HepG2 (cell line): Measurements from ENCODE around the gene VDAC2. TPM values are rescaled to one million over a fixed set of nuclear protein-coding genes. Genes with fewer than 3 reads are reported as not detected.

Source experiments
- ARHGAP35 ChIP-seq: sonication (generic); formaldehyde crosslinking; IDR thresholded peaks from 2 replicates; pipeline ENCODE4 v1.9.0; 2022; ENCODE audit warnings: mild to moderate bottlenecking, inconsistent platforms, moderate library complexity, missing genetic modification reagents, borderline replicate concordance
- ARNT ChIP-seq: fragments of 450-650 bp; IDR thresholded peaks from 2 replicates; pipeline ENCODE4 v1.6.1; 2017
- ATAD3A ChIP-seq: sonication (generic); formaldehyde crosslinking; IDR thresholded peaks from 2 replicates; pipeline ENCODE4 v1.4.0; 2020; ENCODE audit warnings: missing genetic modification reagents
- CREM ChIP-seq, 2 experiments: sonication (generic) in 1 of 2; formaldehyde crosslinking in 1 of 2; IDR thresholded peaks; 2 replicates each; pipeline versions ENCODE4 v1.4.0 to v1.6.1; 2016 to 2020; ENCODE audit warnings: antibody characterized with exemption in 1 of 2, mild to moderate bottlenecking in 1 of 2, missing genetic modification reagents in 1 of 2
- MAF1 ChIP-seq: sonication (generic); formaldehyde crosslinking; IDR thresholded peaks from 2 replicates; pipeline ENCODE4 v1.5.0; 2020; ENCODE audit warnings: missing genetic modification reagents, borderline replicate concordance
- MAFG ChIP-seq: sonication (generic); formaldehyde crosslinking; IDR thresholded peaks from 2 replicates; pipeline ENCODE4 v1.5.1; 2020; ENCODE audit warnings: mild to moderate bottlenecking, missing genetic modification reagents
- MAFK ChIP-seq, 2 experiments: IDR thresholded peaks in 1 of 2; conservative IDR thresholded peaks in 1 of 2; 2 replicates each; pipeline ENCODE4 v1.6.1; 2011; ENCODE audit warnings: improper control_type of control experiment in 2 of 2, low read length in 2 of 2
- MEIS2 ChIP-seq: sonication (generic); formaldehyde crosslinking; IDR thresholded peaks from 2 replicates; pipeline ENCODE4 v1.9.0; 2021; ENCODE audit warnings: mild to moderate bottlenecking, missing genetic modification reagents
- NFKB2 ChIP-seq: sonication (generic); formaldehyde crosslinking; IDR thresholded peaks from 2 replicates; pipeline ENCODE4 v1.4.0; 2020; ENCODE audit warnings: missing genetic modification reagents, borderline replicate concordance
- NR3C1 ChIP-seq: sonication (generic); formaldehyde crosslinking; IDR thresholded peaks from 2 replicates; pipeline ENCODE4 v1.4.0; 2020; ENCODE audit warnings: missing genetic modification reagents
- NRL ChIP-seq: sonication (generic); formaldehyde crosslinking; IDR thresholded peaks from 2 replicates; pipeline ENCODE4 v1.5.0; 2020; ENCODE audit warnings: missing genetic modification reagents, mild to moderate bottlenecking, moderate library complexity, borderline replicate concordance
- PTBP1 ChIP-seq: fragments of 200-400 bp; formaldehyde crosslinking; IDR thresholded peaks from 2 replicates; pipeline ENCODE4 v1.6.1; 2018; ENCODE audit warnings: low read length, low read depth; ENCODE audit not compliant: poor library complexity, severe bottlenecking
- RBAK ChIP-seq: sonication (generic); formaldehyde crosslinking; IDR thresholded peaks from 2 replicates; pipeline ENCODE4 v1.5.1; 2020; ENCODE audit warnings: mild to moderate bottlenecking, missing genetic modification reagents
- RBFOX2 ChIP-seq: fragments of 200-400 bp; formaldehyde crosslinking; IDR thresholded peaks from 2 replicates; pipeline ENCODE4 v1.6.1; 2017; ENCODE audit warnings: low read depth, mild to moderate bottlenecking, low read length
- REL ChIP-seq: sonication (generic); formaldehyde crosslinking; conservative IDR thresholded peaks from 2 replicates; pipeline ENCODE4 v1.8.0; 2022; ENCODE audit warnings: mild to moderate bottlenecking, missing genetic modification reagents, moderate library complexity
- SIX1 ChIP-seq: sonication (generic); formaldehyde crosslinking; IDR thresholded peaks from 2 replicates; pipeline ENCODE4 v1.4.0; 2020; ENCODE audit warnings: missing genetic modification reagents, borderline replicate concordance
- ZNF143 ChIP-seq: sonication (generic); formaldehyde crosslinking; IDR thresholded peaks from 2 replicates; pipeline ENCODE4 v1.4.0; 2020; ENCODE audit warnings: missing genetic modification reagents
- ZNF180 ChIP-seq: sonication (generic); formaldehyde crosslinking; IDR thresholded peaks from 2 replicates; pipeline ENCODE4 v1.4.0; 2020; ENCODE audit warnings: low read depth, missing genetic modification reagents, borderline replicate concordance
- ZNF616 ChIP-seq: sonication (generic); formaldehyde crosslinking; IDR thresholded peaks from 2 replicates; pipeline ENCODE4 v1.5.0; 2020; ENCODE audit warnings: low read depth, mild to moderate bottlenecking, missing genetic modification reagents
- ZNF780A ChIP-seq: sonication (generic); formaldehyde crosslinking; IDR thresholded peaks from 2 replicates; pipeline ENCODE4 v1.8.0; 2022; ENCODE audit warnings: mild to moderate bottlenecking, missing genetic modification reagents, moderate library complexity
- ZNF891 ChIP-seq: sonication (generic); formaldehyde crosslinking; IDR thresholded peaks from 2 replicates; pipeline ENCODE4 v1.5.0; 2020; ENCODE audit warnings: mild to moderate bottlenecking, missing genetic modification reagents
- polyA plus RNA-seq, 8 experiments: library from polyadenylated mRNA; depleted of rRNA in 3 of 8; stranded (reverse) in 7 of 8; unstranded in 1 of 8; fragments of >200 nt; fragmentation: Illumina TruSeq in 4 of 8; extraction: Trizol in 4 of 8; gene quantifications; 2 replicates each; pipeline versions ENCODE4 v1.2.1 to v1.2.3, GENCODE V29; 2011 to 2016; ENCODE audit warnings: low read depth in 4 of 8, missing spikeins in 1 of 8, mixed read lengths in 1 of 8; ENCODE audit not compliant: insufficient read depth in 1 of 8
- total RNA-seq, 5 experiments: library from RNA; depleted of rRNA; stranded (reverse); fragments of >200 nt; fragmentation: Illumina TruSeq; extraction: Trizol; gene quantifications; 2 replicates each; pipeline ENCODE4 v1.2.3, GENCODE V29; 2016; ENCODE audit warnings: low read depth in 1 of 5
- TF ChIP-seq, protein P1 (sequence below): sonication (generic); formaldehyde crosslinking; IDR thresholded peaks from 2 replicates; pipeline ENCODE4 v1.4.0; 2020; ENCODE audit warnings: mild to moderate bottlenecking, missing genetic modification reagents
- TF ChIP-seq, protein P2 (sequence below): sonication (generic); formaldehyde crosslinking; IDR thresholded peaks from 2 replicates; pipeline ENCODE4 v1.5.0; 2020; ENCODE audit warnings: mild to moderate bottlenecking, missing genetic modification reagents, borderline replicate concordance
- TF ChIP-seq, protein P3 (sequence below): sonication (generic); formaldehyde crosslinking; IDR thresholded peaks from 2 replicates; pipeline ENCODE4 v1.8.0; 2022; ENCODE audit warnings: mild to moderate bottlenecking, missing genetic modification reagents, moderate library complexity
- TF ChIP-seq, protein P4 (sequence below): sonication (generic); formaldehyde crosslinking; IDR thresholded peaks from 2 replicates; pipeline ENCODE4 v1.5.0; 2020; ENCODE audit warnings: missing genetic modification reagents

Gene VDAC2
- total and polyA plus RNA-seq, 2 of the 13 experiments (the other 11 are each of a cell fraction or from before 2014, with no cell fraction given) = 67.9 to 222 TPM

DNA sequence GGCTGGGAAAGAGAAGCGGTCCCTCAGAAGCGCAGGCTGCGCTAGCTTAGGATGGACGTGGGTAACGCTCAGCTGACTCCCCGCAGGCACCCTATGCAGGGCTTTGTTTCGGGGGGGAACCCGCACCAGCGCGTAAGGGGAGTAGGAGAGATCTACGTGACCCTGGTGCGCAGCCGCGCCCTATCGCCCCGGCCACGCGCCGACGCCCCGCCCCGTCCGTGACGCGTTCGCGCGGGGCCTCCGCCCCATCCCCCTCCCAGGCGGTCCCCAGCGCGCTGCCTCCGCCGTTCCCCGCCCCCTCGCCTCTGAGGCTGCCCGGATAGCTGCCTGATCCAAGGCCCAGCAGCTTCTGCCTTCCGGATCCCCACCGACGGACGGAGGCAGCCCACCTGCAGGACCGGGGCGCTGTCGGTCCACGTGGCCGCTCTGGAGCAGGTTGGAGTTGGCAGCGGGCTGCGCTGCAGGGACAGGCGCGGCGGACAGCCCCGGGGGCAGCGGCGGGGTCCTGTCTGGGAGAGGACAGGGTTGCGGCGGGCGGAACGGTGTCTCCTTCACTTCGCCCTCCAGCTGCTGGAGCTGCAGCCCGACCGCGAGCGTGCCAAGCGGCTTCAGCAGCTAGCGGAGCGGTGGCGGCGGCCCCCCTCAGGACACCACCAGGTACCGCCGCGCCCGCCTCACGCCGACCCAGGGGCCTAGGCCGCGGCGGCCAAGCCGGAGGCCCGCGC is at the start of gene VDAC2 (continued):
- no peak for TF ChIP-seq PTBP1
- TF ChIP-seq, protein P1, sequence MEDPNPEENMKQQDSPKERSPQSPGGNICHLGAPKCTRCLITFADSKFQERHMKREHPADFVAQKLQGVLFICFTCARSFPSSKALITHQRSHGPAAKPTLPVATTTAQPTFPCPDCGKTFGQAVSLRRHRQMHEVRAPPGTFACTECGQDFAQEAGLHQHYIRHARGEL (CRISPR knock-in tag) = no peak
- TF ChIP-seq NR3C1 (CRISPR knock-in tag) = no peak
- no peak for TF ChIP-seq RBAK (CRISPR knock-in tag)
- peak; percentile 66; the same call in 1 of the 2 replicates for TF ChIP-seq ZNF891 (CRISPR knock-in tag)
- TF ChIP-seq ARHGAP35 (CRISPR knock-in tag) = no peak; the same call in none of the 2 replicates
- peak; percentile 98 for TF ChIP-seq RBFOX2
- no peak; the same call in 1 of the 2 replicates for TF ChIP-seq NFKB2 (CRISPR knock-in tag)
- peak; percentile 71 for TF ChIP-seq NRL (CRISPR knock-in tag)
- TF ChIP-seq MEIS2 (CRISPR knock-in tag) = peak; percentile 45; the same call in 1 of the 2 replicates
- peak; percentile 62; the same call in 1 of the 2 replicates for TF ChIP-seq REL
- TF ChIP-seq ATAD3A = 0 out of 2 replicates have a peak, but pooled peaks have one; percentile 37
- TF ChIP-seq MAFG (CRISPR knock-in tag) = no peak
- TF ChIP-seq ZNF180 (CRISPR knock-in tag) = no peak
- TF ChIP-seq MAFK (conservative IDR thresholded peaks at IDR 0.05 in 1 of 2, IDR thresholded peaks at IDR 0.05 in 1 of 2; ENCODE audit: low read length in 2 of 2) = no peak
- no peak for TF ChIP-seq MAF1
- TF ChIP-seq, protein P2, sequence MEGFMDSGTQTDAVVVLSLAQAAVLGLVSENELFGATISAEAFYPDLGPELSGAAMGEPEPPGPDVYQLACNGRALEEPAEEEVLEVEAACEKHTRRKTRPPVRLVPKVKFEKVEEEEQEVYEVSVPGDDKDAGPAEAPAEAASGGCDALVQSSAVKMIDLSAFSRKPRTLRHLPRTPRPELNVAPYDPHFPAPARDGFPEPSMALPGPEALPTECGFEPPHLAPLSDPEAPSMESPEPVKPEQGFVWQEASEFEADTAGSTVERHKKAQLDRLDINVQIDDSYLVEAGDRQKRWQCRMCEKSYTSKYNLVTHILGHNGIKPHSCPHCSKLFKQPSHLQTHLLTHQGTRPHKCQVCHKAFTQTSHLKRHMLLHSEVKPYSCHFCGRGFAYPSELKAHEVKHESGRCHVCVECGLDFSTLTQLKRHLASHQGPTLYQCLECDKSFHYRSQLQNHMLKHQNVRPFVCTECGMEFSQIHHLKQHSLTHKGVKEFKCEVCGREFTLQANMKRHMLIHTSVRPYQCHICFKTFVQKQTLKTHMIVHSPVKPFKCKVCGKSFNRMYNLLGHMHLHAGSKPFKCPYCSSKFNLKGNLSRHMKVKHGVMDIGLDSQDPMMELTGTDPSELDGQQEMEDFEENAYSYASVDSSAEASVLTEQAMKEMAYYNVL (CRISPR knock-in tag) = no peak; the same call in 1 of the 2 replicates
- TF ChIP-seq, protein P3, sequence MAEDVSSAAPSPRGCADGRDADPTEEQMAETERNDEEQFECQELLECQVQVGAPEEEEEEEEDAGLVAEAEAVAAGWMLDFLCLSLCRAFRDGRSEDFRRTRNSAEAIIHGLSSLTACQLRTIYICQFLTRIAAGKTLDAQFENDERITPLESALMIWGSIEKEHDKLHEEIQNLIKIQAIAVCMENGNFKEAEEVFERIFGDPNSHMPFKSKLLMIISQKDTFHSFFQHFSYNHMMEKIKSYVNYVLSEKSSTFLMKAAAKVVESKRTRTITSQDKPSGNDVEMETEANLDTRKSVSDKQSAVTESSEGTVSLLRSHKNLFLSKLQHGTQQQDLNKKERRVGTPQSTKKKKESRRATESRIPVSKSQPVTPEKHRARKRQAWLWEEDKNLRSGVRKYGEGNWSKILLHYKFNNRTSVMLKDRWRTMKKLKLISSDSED (CRISPR knock-in tag) = no peak
- no peak; the same call in 1 of the 2 replicates for TF ChIP-seq ZNF616 (CRISPR knock-in tag)
- no peak; the same call in 1 of the 2 replicates for TF ChIP-seq CREM (IDR thresholded peaks at IDR 0.05)
- TF ChIP-seq CREM (CRISPR knock-in tag; IDR thresholded peaks at IDR 0.05) = 0 out of 2 replicates have a peak, but pooled peaks have one; percentile 24
- TF ChIP-seq, protein P4, sequence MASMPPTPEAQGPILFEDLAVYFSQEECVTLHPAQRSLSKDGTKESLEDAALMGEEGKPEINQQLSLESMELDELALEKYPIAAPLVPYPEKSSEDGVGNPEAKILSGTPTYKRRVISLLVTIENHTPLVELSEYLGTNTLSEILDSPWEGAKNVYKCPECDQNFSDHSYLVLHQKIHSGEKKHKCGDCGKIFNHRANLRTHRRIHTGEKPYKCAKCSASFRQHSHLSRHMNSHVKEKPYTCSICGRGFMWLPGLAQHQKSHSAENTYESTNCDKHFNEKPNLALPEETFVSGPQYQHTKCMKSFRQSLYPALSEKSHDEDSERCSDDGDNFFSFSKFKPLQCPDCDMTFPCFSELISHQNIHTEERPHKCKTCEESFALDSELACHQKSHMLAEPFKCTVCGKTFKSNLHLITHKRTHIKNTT = no peak
- no peak for TF ChIP-seq SIX1 (CRISPR knock-in tag)
- no peak for TF ChIP-seq ARNT
- no peak; the same call in 1 of the 2 replicates for TF ChIP-seq ZNF780A
- no peak for TF ChIP-seq ZNF143 (CRISPR knock-in tag)
